HG03103 (cell line): ENCODE measurements around the gene SERPINB4.
"Not testable (repeated sequence)": the region's sequence is repeated elsewhere in the genome, so short reads cannot be mapped to it uniquely, and the experiment has no call there.

Source experiments
- ATAC-seq: cut with Tn5 transposase; IDR thresholded peaks from one replicate; pipeline ENCODE4 v1.9.1; 2021; ENCODE audit warnings: low read depth; ENCODE audit not compliant: unreplicated experiment

Gene SERPINB4

DNA sequence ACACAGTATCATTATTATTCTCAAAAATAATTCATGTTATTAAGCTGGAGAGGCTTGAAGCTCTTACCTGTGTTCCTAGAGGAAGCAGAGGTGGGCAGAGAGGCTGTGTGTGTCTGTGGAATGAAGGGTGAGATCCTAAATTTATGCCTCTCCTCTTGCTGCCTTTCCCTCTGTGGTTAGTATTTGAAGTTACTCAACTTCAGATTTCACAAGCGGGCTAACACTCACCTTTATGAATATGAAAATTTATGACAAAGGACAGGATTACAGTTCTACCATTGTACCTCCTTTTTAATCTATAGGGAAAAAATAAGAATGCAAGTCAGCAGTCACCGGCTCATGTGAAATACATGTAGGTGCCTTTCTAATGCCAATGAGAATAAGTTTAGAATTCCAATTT lies at the start of gene SERPINB4:
Gene SERPINB4, minus strand, starts transcription at position 115 of the 400 bp plus-strand sequence. CDS start 679 bp downstream, outside the sequence.
- ATAC-seq, result not testable (repeated sequence)

GRCh38 chr18:63689064-63689463 lies 45.0 kb upstream of the SERPINB4 start:
- ATAC-seq, result no peak

DNA sequence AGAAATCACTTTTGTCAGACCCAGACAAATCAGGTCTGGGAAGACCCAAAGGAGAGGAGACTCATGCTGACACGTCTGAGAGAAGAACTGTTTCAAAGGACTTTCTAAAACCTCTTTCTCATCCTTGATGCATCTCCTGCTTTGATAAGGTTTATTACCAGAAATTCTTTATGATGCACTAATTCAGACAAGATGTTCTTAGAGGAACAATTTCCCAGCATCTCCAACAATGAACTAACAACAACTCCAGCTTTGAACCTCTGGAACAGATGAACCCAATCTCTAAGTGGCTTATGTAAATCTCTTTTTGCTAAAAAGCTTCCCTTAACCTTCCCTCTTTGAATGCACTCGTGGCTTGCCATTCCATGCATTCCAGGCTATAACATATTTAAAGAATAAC lies 42.8 kb upstream of the SERPINB4 start:
- ATAC-seq, result no peak

DNA sequence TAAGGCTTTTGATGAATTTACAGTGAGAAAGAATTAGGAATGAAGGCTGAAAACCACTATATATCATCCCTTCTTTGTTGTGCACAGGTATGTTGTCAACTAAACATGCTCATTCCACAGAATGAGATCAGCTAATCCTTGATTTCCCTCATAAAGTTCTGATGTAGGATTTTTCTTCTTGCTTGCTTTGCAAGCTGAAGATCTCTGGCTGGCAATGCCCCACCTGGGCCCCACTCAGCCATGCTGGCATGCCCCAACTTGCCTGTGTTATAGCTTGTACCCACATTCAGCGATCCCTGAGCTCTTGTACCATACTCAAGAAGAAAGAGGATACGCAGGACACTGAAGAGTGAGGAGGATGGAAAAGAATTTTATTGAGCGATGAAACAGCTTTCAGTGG lies 40.7 kb upstream of the SERPINB4 start:
- no peak for ATAC-seq

- ATAC-seq, result no peak
Observed at GRCh38 chr18:63683890-63684289, 39.8 kb upstream of the SERPINB4 start.

- no peak for ATAC-seq
Observed at GRCh38 chr18:63683152-63683551, 39.1 kb upstream of the SERPINB4 start.

DNA sequence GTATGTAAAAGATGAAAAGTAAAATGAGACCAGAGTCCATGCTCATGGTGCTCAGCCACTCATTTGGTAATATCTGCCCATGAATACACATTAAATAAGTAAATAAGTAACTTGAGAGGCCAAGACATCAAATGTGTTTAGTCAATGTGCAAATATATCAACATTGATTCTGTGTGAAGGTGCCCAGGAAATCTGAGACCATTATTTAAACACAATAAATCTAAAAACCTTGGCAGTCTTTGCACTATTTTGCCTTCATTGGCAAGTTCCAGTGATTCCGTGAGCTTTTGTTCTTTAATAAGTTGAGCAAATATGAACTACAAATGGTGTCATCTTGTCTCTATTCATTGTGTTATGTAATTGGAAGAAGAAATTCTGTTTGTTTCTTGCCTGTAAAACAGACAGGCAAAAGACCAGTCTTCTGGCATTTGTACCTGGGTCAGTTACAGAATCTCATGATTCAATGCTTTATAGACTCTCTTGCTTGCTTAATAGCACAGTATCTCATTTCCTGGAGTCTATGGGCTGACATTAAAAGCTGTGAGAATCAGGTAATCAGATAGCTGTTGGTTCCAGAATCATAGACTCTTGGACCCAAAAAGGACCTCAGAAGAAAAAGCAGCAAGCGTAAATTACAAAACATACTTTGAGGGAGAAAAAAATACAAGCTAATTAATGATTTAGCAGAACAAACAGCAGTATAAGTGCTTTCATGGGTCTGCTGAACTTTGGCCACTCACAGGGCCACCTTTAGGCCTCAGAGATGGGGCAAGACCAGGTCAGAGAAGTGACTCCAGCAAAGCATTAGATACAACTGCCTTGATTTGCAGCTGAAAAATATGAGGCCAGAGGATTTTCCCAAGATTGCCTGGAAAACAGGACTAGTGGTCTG lies 37.6 kb upstream of the SERPINB4 start:
- no peak for ATAC-seq

- ATAC-seq, result no peak
Observed at GRCh38 chr18:63679820-63680606, 36.0 kb upstream of the SERPINB4 start.

GRCh38 chr18:63677500-63678225 lies 33.6 kb upstream of the SERPINB4 start:
- ATAC-seq, result no peak

DNA sequence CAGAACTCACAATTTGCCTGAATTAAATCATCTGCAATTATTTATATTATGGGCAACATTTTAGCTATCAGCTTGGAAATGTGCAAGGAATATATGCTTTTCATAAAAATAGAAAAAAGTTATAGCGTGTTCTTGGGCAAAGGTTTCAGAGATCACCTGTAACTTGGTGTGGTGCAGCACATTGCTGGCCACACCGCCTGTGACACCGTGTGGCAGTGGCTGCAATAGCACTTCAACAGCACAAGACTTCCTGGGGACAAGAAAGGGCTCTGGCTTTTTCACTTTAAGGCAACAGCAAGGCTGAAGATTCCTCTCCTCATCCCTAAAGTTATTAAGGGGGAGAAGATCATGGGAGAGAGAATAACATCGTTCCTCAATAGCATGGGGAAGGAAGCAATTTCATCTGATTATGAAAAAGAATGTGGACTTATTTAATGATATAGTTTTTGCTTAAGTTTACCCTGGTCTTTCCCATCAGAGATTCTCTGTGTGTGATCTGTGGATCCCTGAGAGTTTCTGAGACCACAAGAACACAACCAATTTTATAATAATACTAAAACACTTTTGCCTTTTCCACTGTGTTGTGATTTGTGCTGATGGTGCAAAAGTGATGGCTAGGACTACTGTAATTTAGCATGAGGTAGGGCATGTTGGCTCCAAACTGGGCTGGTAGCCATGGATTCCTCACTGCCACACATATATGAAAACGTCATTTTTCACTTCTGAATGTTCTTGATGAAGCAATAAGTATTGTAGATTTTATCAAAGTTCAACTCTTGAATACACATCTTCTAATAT lies 32.7 kb upstream of the SERPINB4 start:
- peak; percentile 85 for ATAC-seq

DNA sequence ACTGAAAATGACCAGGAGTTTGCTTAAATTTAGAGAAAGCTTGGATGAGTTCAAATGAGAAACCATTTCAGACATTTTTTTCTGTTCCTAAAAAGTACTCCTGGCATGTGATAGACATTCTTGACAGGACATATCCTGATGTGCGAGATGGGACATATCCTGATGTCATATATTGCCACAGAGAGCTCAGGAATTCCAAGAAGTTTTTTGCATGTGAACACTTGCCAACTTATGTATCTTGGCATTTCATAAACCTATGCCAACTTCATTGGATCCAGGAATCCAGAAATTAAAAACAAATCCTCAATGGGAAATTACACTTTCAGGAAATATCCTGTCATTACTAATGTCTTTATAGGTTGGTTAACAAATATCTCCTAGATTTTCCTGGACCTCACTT lies 20.5 kb upstream of the SERPINB4 start:
- no peak for ATAC-seq

DNA sequence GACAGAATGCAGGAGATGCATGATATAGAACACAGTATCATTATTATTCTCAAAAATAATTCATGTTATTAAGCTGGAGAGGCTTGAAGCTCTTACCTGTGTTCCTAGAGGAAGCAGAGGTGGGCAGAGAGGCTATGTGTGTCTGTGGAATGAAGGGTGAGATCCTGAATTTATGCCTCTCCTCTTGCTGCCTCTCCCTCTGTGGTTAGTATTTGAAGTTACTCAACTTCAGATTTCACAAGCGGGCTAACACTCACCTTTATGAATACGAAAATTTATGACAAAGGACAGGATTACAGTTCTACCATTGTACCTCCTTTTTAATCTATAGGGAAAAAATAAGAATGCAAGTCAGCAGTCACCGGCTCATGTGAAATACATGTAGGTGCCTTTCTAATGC lies 17.7 kb upstream of the SERPINB4 start, which contains the start of gene SERPINB3:
Gene SERPINB3, minus strand, starts transcription at position 144 of the 400 bp plus-strand sequence. CDS start 677 bp downstream, outside the sequence.
- not testable (repeated sequence) for ATAC-seq

- not testable (repeated sequence) for ATAC-seq
Observed at GRCh38 chr18:63658920-63659319, 14.9 kb upstream of the SERPINB4 start.

DNA sequence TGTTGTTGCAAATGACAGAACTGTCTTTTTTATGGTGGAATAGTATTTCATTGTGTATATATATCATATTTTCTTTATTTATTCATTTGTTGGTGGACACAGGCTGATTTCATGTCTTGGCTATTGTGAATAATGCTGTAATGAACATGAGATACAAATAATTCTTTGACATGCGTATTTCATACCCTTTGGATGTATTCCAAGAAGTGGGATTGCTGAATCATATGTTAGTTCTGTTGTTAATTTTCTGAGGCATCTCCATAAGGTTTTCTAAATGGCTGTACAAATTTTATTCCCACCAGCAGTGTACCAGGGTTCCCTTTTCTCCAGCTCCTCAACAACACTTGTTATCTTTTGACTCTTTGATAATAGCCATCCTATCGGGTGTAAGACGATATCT lies 6.2 kb upstream of the SERPINB4 start:
- not testable (repeated sequence) for ATAC-seq

DNA sequence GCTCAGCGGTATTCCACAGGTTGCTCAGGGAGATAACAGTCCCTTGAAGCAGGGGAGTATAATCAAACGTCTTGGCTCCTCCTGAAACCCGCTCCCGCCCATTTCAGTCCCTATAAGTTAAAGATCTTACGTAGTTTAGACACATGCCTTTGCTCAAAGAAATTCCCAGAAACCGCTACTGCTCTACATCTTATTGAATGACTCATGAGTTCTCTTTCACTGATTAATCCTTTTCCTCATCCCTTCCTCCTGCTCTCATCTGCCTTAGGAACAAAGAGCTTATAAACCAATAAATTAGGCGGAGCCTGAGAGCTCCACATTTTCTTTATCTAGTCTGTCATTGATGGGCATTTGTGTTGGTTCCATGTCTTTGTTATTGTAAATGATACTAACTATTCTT lies 4.2 kb upstream of the SERPINB4 start:
- ATAC-seq, result no peak

DNA sequence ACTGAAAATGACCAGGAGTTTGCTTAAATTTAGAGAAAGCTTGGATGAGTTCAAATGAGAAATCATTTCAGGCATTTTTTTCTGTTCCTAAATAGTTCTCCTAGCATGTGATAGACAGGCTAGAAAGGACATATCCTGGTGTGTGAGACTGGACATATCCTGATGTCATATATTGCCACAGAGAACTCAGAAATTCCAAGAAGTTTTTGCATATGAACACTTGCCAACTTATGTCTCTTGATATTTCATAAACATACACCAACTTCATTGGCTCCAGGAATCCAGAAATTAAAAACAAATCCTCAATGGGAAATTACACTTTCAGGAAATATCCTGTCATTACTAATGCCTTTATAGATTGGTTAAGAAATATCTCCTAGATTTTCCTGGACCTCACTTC lies 2.9 kb upstream of the SERPINB4 start:
- no peak for ATAC-seq

DNA sequence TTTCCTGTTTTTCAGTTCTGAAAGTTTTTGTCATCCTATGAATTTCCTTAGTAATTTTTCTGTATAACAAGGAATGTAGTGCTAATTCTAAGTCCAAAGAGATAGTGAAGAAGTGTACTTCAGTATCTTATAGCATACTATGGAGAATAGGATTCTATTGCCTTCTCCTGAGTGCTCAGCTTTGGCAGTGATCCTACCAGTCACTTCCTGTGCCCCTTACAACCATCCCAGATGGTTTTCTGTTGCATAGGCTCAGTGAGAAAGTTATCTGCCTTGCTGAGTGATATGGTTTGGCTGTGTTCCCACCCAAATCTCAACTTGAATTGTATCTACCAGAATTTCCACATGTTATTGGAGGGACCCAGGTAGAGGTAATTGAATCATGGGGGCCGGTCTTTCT lies 638 bp upstream of the SERPINB4 start:
- not testable (repeated sequence) for ATAC-seq

GRCh38 chr18:63642668-63643356 lies 1.2 kb downstream of the SERPINB4 start:
- ATAC-seq, result not testable (repeated sequence)

GRCh38 chr18:63641157-63641680 lies 2.8 kb downstream of the SERPINB4 start:
- not testable (repeated sequence) for ATAC-seq
